PFSK-1 (cell line): ENCODE data around the gene CGN.

Source experiments
- POLR2AphosphoS5 ChIP-seq: IDR thresholded peaks from 2 replicates; pipeline ENCODE4 v1.6.1; 2012; ENCODE audit warnings: low read depth, mild to moderate bottlenecking, control low read depth, low read length, moderate library complexity
- SIN3A ChIP-seq: IDR thresholded peaks from 2 replicates; pipeline ENCODE4 v1.6.1; 2012; ENCODE audit warnings: mild to moderate bottlenecking, low read length, moderate library complexity, borderline replicate concordance; ENCODE audit not compliant: insufficient read depth

DNA sequence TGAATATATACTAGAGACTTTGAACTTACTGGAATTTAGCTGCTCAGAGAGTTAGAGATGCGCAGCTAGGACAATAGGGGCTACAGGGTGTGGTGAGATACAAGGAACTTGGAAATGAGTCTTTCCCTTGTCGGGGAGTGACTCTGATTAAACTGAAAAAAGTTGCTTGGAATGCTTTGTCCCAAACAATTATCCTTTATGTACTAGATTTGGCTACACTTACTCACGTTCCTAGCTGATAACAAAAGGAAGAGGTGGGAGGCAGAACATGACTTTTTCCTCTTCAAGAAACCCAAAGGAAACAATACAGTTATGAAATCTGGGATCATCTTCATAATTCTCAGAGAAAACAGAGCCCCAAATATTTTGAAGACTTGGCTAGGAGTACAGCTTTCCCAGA, 6.9 kb upstream of the CGN start:
- TF ChIP-seq POLR2AphosphoS5 (no peak), SIN3A (no peak)
